Measurements from ENCODE around the gene FAM120A. TPM values are rescaled to one million over a fixed set of nuclear protein-coding genes. Genes with fewer than 3 reads are reported as not detected.
A peak's percentile ranks its signal among the peaks of the same experiment; 100 is the strongest.

The FAM120A gene
- total RNA-seq, 1 donor from 2014 or later: 135 TPM

DNA sequence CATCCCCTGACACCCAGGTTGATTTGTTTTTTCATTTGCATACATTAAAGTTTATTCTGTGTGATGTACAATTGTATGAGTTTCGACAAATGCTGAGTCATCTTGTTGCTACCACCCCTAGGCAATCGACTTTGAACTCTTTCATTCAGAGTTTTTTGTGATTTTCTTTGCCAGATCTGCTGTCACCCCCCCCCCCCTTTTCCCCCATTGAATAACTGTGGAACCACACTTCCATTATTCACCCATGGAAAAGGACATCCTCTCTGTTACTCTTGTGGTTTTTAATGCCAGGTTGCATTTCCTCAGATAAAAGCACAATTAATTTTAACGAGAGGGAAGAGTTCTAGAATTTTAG is 15.6 kb downstream of the FAM120A start:
- H3K36me3 ChIP-seq: no peaks in the 10 kb centered on the region
- no peaks in the 10 kb centered on the region for H3K9me3 ChIP-seq
- intact Hi-C loops (cut with DNase I): no loop called here
- H3K27ac ChIP-seq: no peak overlapping the region
- no peaks in the 10 kb centered on the region for H3K27me3 ChIP-seq
- TF ChIP-seq, protein P1, sequence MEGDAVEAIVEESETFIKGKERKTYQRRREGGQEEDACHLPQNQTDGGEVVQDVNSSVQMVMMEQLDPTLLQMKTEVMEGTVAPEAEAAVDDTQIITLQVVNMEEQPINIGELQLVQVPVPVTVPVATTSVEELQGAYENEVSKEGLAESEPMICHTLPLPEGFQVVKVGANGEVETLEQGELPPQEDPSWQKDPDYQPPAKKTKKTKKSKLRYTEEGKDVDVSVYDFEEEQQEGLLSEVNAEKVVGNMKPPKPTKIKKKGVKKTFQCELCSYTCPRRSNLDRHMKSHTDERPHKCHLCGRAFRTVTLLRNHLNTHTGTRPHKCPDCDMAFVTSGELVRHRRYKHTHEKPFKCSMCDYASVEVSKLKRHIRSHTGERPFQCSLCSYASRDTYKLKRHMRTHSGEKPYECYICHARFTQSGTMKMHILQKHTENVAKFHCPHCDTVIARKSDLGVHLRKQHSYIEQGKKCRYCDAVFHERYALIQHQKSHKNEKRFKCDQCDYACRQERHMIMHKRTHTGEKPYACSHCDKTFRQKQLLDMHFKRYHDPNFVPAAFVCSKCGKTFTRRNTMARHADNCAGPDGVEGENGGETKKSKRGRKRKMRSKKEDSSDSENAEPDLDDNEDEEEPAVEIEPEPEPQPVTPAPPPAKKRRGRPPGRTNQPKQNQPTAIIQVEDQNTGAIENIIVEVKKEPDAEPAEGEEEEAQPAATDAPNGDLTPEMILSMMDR (IDR thresholded peaks at IDR 0.05): no peak
- H3K4me3 ChIP-seq: no peak overlapping the region
- peaks cover 0 to 14% of the 10 kb centered on the region in 2 donors for H3K4me1 ChIP-seq
- DNase-seq (ENCODE audit: low spot score in 2 of 2): no peak

DNA sequence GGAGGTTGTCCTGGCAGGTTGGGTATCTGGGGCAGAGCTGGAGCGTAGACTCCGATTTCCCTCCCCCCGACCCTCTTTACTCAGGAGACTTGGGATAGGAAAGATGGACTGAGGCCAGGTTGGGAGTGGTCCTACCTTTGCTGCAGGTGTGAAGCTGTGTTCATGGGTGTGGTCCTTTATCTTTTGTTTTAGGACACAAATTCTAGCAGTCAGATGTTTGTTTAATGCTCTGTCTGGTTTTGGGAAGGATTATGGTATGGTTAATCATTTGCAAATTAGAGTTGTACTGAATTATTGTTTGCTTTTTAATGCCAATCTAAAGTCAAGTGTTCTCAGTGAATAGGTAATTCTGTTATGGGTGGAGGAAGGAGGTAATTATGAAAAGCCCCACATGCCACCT is 16.0 kb downstream of the FAM120A start:
- TF ChIP-seq, protein P1 (IDR thresholded peaks at IDR 0.05): no peak
- no peaks in the 10 kb centered on the region for H3K36me3 ChIP-seq
- no peaks in the 10 kb centered on the region for H3K9me3 ChIP-seq
- H3K27ac ChIP-seq: no peak overlapping the region
- no peaks in the 10 kb centered on the region for H3K27me3 ChIP-seq
- intact Hi-C loops (cut with DNase I): no loop called here
- H3K4me3 ChIP-seq: no peak overlapping the region
- no peak for DNase-seq (ENCODE audit: low spot score in 2 of 2)
- peaks cover 0 to 14% of the 10 kb centered on the region in 2 donors for H3K4me1 ChIP-seq

DNA sequence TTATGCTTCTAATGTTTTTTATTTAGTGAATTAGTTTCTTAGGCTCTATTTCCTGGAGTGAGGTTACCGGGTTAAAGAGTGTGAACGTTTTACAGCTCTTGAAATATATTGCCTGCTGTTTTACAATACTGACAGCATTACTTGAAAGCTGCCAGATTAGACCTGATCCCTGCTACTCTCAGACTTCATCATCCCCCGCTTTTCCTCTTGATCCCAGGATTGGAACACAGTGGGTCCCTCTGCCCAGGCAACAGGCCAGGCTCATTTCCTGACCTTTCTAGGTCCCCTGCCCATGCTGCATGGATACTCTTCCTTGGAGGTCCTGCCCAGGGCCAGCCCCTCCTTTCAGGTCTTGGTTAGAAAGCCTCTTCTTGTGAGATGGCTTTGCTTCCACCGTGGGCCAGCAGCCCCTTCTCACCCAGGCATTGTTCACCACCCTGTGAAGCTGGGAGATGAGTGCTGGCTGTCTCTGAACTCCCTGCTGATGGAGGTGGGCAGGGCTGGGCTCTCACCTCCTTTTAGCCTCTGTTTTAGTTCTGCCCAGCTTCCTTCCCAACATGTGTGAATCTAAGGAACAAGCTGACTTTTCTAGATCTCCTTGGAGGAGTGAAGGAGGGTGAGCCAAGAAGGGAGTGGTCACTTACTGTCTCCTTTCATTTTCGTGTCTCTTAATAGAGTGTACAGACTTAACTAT is 17.4 kb downstream of the FAM120A start:
- TF ChIP-seq, protein P1 (IDR thresholded peaks at IDR 0.05): no peak
- Histone ChIP-seq H3K9me3 (no peaks in the 10 kb centered on the region), H3K27ac (no peak overlapping the region), H3K4me3 (peak overlapping the region in 1 of 2 donors; percentile 36), H3K36me3 (no peaks in the 10 kb centered on the region), H3K27me3 (no peaks in the 10 kb centered on the region), H3K4me1 (peaks cover 0 to 14% of the 10 kb centered on the region in 2 donors)
- intact Hi-C loops (cut with DNase I): no loop called here
- no peak for DNase-seq (ENCODE audit: low spot score in 2 of 2)

DNA sequence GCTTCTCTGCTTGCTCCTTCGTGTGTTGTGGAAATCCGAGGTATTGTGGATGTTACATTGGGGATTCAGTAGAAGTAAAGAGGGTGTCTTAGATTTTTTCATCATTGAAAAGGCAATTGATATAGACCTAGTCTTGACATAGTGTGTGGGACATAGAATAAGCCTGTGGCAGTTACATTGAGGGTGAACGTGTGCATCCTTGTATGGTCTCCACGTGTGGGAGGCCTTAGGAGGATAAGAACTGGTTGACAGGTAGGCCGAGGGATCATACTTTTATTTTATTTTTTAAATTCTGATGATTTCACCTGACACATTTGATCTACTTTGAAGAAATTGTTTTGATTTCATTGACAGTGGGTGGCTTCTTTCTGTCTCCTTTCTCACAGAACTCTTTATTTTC is 18.9 kb downstream of the FAM120A start:
- intact Hi-C loops (cut with DNase I): no loop called here
- Histone ChIP-seq H3K4me1 (peaks cover 0 to 14% of the 10 kb centered on the region in 2 donors), H3K27ac (no peak overlapping the region), H3K36me3 (no peaks in the 10 kb centered on the region), H3K9me3 (no peaks in the 10 kb centered on the region), H3K4me3 (no peak overlapping the region), H3K27me3 (no peaks in the 10 kb centered on the region)
- no peak for DNase-seq (ENCODE audit: low spot score in 2 of 2)
- TF ChIP-seq, protein P1 (IDR thresholded peaks at IDR 0.05): no peak

DNA sequence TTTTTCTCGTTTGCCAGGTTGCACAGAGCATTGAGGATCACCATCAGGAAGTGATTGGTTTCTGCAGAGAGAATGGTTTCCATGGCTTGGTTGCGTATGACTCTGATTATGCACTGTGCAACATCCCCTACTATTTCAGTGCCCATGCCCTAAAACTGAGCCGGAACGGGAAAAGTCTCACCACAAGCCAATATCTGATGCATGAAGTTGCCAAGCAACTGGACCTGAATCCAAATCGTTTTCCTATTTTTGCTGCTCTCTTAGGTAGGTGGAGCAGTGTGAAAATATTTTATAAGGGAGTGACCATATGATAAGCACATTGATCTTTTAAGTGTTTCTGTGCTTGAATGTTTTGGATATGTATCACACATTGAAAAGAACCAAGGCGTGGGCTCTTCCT is 19.6 kb downstream of the FAM120A start:
- intact Hi-C loops (cut with DNase I): no loop called here
- Histone ChIP-seq H3K9me3 (no peaks in the 10 kb centered on the region), H3K36me3 (no peaks in the 10 kb centered on the region), H3K4me3 (no peak overlapping the region), H3K27me3 (no peaks in the 10 kb centered on the region), H3K4me1 (peaks cover 0 to 14% of the 10 kb centered on the region in 2 donors), H3K27ac (no peak overlapping the region)
- DNase-seq (ENCODE audit: low spot score in 2 of 2): no peak
- TF ChIP-seq, protein P1 (IDR thresholded peaks at IDR 0.05): no peak
